HEK293T (cell line): ENCODE measurements around the gene KRTAP4-4.
"Not testable (repeated sequence)": the region's sequence is repeated elsewhere in the genome, so short reads cannot be mapped to it uniquely, and the experiment has no call there.

ENCODE experiments used
- CTCF ChIA-PET: fragments of 350-600 bp; formaldehyde crosslinking; extraction: SDS; loops from one replicate; lab custom pipeline; 2021; ENCODE audit warnings: antibody characterized with exemption, inconsistent platforms; lab: Yijun Ruan, JAX
- POLR2A ChIA-PET: fragments of 350-600 bp; formaldehyde crosslinking; extraction: SDS; loops from one replicate; lab custom pipeline; 2020; ENCODE audit warnings: antibody characterized with exemption, inconsistent platforms; lab: Yijun Ruan, JAX
- DNase-seq: peaks from one replicate; pipeline ENCODE4 v3.0.0; 2012; ENCODE audit warnings: mixed read lengths; ENCODE audit errors: extremely low spot score
- ARNT ChIP-seq: fragments of 450-650 bp; IDR thresholded peaks from 2 replicates; pipeline ENCODE4 v1.6.1; 2017; ENCODE audit warnings: mild to moderate bottlenecking
- BHLHE40 ChIP-seq: fragments of 450-650 bp; IDR thresholded peaks from 2 replicates; pipeline ENCODE4 v1.6.1; 2016; ENCODE audit warnings: mild to moderate bottlenecking, moderate library complexity, borderline replicate concordance
- CTBP1 ChIP-seq: fragments of 450-650 bp; IDR thresholded peaks from 2 replicates; pipeline ENCODE4 v1.6.1; 2016; ENCODE audit warnings: borderline replicate concordance
- ELF4 ChIP-seq: fragments of 450-650 bp; IDR thresholded peaks from 2 replicates; pipeline ENCODE4 v1.6.1; 2017; ENCODE audit warnings: antibody characterized with exemption
- FOXA1 ChIP-seq: fragments of 450-650 bp; IDR thresholded peaks from 2 replicates; pipeline ENCODE4 v1.6.1; 2016; ENCODE audit warnings: mild to moderate bottlenecking
- FOXK2 ChIP-seq: fragments of 450-650 bp; IDR thresholded peaks from 2 replicates; pipeline ENCODE4 v1.6.1; 2016; ENCODE audit warnings: mild to moderate bottlenecking
- FOXM1 ChIP-seq: fragments of 450-650 bp; IDR thresholded peaks from 2 replicates; pipeline ENCODE4 v1.6.1; 2017; ENCODE audit warnings: mild to moderate bottlenecking, borderline replicate concordance
- HDGF ChIP-seq: fragments of 450-650 bp; IDR thresholded peaks from 2 replicates; pipeline ENCODE4 v1.6.1; 2017; ENCODE audit warnings: antibody characterized with exemption, borderline replicate concordance
- L3MBTL2 ChIP-seq: fragments of 450-650 bp; conservative IDR thresholded peaks from 2 replicates; pipeline ENCODE4 v1.6.1; 2016; ENCODE audit warnings: mild to moderate bottlenecking
- LEF1 ChIP-seq: fragments of 450-650 bp; IDR thresholded peaks from 2 replicates; pipeline ENCODE4 v1.6.1; 2017; ENCODE audit warnings: mild to moderate bottlenecking, borderline replicate concordance
- NFRKB ChIP-seq: fragments of 450-650 bp; IDR thresholded peaks from 2 replicates; pipeline ENCODE4 v1.6.1; 2016; ENCODE audit warnings: mild to moderate bottlenecking, moderate library complexity
- PKNOX1 ChIP-seq: fragments of 450-650 bp; IDR thresholded peaks from 2 replicates; pipeline ENCODE4 v1.6.1; 2016
- SP1 ChIP-seq: fragments of 450-650 bp; IDR thresholded peaks from 2 replicates; pipeline ENCODE4 v1.6.1; 2017
- SUZ12 ChIP-seq: fragments of 450-650 bp; IDR thresholded peaks from 2 replicates; pipeline ENCODE4 v1.6.1; 2016; ENCODE audit warnings: mild to moderate bottlenecking
- TARDBP ChIP-seq: fragments of 450-650 bp; IDR thresholded peaks from 2 replicates; pipeline ENCODE4 v1.6.1; 2016
- ZNF384 ChIP-seq: fragments of 450-650 bp; IDR thresholded peaks from 2 replicates; pipeline ENCODE4 v1.6.1; 2016

The KRTAP4-4 gene

GRCh38 chr17:41160648-41161047 lies at the start of gene KRTAP4-4:
Gene KRTAP4-4, minus strand, starts transcription at chr17:41160748. Its CDS starts 57 bp downstream, at chr17:41160691.
- no peak for DNase-seq
- POLR2A ChIA-PET, result no interaction called here
- no peak for TF ChIP-seq L3MBTL2
- TF ChIP-seq LEF1, result no peak
- no peak for TF ChIP-seq ELF4
- TF ChIP-seq BHLHE40, result no peak
- TF ChIP-seq NFRKB, result no peak
- TF ChIP-seq TARDBP, result no peak
- TF ChIP-seq CTBP1, result no peak
- TF ChIP-seq PKNOX1, result no peak
- TF ChIP-seq ARNT, result no peak
- CTCF ChIA-PET, result no interaction called here

GRCh38 chr17:41199421-41200078 lies 39.0 kb upstream of the KRTAP4-4 start:
- TF ChIP-seq ELF4 (no peak), NFRKB (no peak), L3MBTL2 (no peak), PKNOX1 (no peak)
- ChIA-PET CTCF (no interaction called here), POLR2A (no interaction called here)
- no peak for DNase-seq

- no peak for DNase-seq
- ChIA-PET CTCF (no interaction called here), POLR2A (no interaction called here)
- TF ChIP-seq TARDBP, result no peak
- TF ChIP-seq BHLHE40, result no peak
Measured at GRCh38 chr17:41196068-41196467, 35.5 kb upstream of the KRTAP4-4 start.

- no peak for DNase-seq
- ChIA-PET POLR2A (no interaction called here), CTCF (no interaction called here)
- TF ChIP-seq ARNT (no peak), SP1 (no peak), SUZ12 (no peak), PKNOX1 (no peak), FOXK2 (no peak), FOXM1 (no peak), ELF4 (no peak), HDGF (no peak), NFRKB (no peak), CTBP1 (no peak), ZNF384 (no peak), FOXA1 (no peak), LEF1 (no peak), TARDBP (no peak), BHLHE40 (no peak), L3MBTL2 (no peak)
Measured at GRCh38 chr17:41190328-41190727, 29.8 kb upstream of the KRTAP4-4 start.

- DNase-seq, CTCF ChIA-PET, POLR2A ChIA-PET: not testable (repeated sequence)
Measured at GRCh38 chr17:41189837-41190318, 29.3 kb upstream of the KRTAP4-4 start, which contains the start of gene KRTAP9-1. Gene KRTAP9-1, plus strand, starts transcription at chr17:41189887. Its CDS starts 0 bp downstream, at chr17:41189887.

- no peak for TF ChIP-seq BHLHE40
- TF ChIP-seq FOXK2, result no peak
- TF ChIP-seq FOXM1, result no peak
- TF ChIP-seq HDGF, result no peak
- no peak for TF ChIP-seq SP1
- TF ChIP-seq L3MBTL2, result no peak
- no peak for TF ChIP-seq PKNOX1
- no peak for TF ChIP-seq FOXA1
- TF ChIP-seq ZNF384, result no peak
- no peak for TF ChIP-seq LEF1
- TF ChIP-seq ARNT, result no peak
- TF ChIP-seq CTBP1, result no peak
- no peak for TF ChIP-seq ELF4
- POLR2A ChIA-PET, result no interaction called here
- DNase-seq, result no peak
- CTCF ChIA-PET, result no interaction called here
Measured at GRCh38 chr17:41186872-41187271, 26.3 kb upstream of the KRTAP4-4 start.

- ChIA-PET POLR2A (no interaction called here), CTCF (no interaction called here)
- no peak for TF ChIP-seq CTBP1
- TF ChIP-seq ELF4, result no peak
- no peak for TF ChIP-seq SUZ12
- TF ChIP-seq HDGF, result no peak
- TF ChIP-seq ARNT, result no peak
- DNase-seq, result no peak
Measured at GRCh38 chr17:41185001-41185400, 24.5 kb upstream of the KRTAP4-4 start.
